Loucy (cell line): ENCODE results near the gene TWNK.

ENCODE experiments used
- H2AFZ ChIP-seq: fragments of 200-600 bp; sonication (generic); 2 replicates; pipeline ENCODE4 v1.6.0; 2016; ENCODE audit warnings: antibody characterized with exemption, mild to moderate bottlenecking, low read length, moderate library complexity
- H3F3A ChIP-seq: fragments of 200-600 bp; 2 replicates; pipeline ENCODE4 v1.6.0; 2016; ENCODE audit warnings: antibody characterized with exemption, low read depth, mild to moderate bottlenecking
- H3K27me3 ChIP-seq: fragments of 200-600 bp; sonication (generic); 2 replicates; pipeline ENCODE4 v1.6.1; 2014; ENCODE audit warnings: low read length, mild to moderate bottlenecking; ENCODE audit not compliant: insufficient read depth, poor library complexity, severe bottlenecking
- H3K36me3 ChIP-seq: fragments of 200-600 bp; sonication (generic); 2 replicates; pipeline ENCODE4 v1.6.1; 2016; ENCODE audit warnings: low read length; ENCODE audit not compliant: insufficient read depth
- H3K4me1 ChIP-seq: fragments of 200-600 bp; sonication (generic); 2 replicates; pipeline ENCODE4 v1.5.1; 2014; ENCODE audit warnings: low read length, mild to moderate bottlenecking; ENCODE audit not compliant: insufficient read depth, poor library complexity, severe bottlenecking
- H3K4me2 ChIP-seq: fragments of 200-600 bp; sonication (generic); 2 replicates; pipeline ENCODE4 v1.6.0; 2014; ENCODE audit warnings: antibody characterized with exemption, low read length, low read depth, mild to moderate bottlenecking; ENCODE audit not compliant: poor library complexity, severe bottlenecking
- H3K4me3 ChIP-seq: fragments of 200-600 bp; sonication (generic); 2 replicates; pipeline ENCODE4 v1.5.1; 2014; ENCODE audit warnings: low read length, mild to moderate bottlenecking, mixed read lengths; ENCODE audit not compliant: poor library complexity, severe bottlenecking
- H3K79me2 ChIP-seq: fragments of 200-600 bp; sonication (generic); 2 replicates; pipeline ENCODE4 v1.6.1; 2014; ENCODE audit warnings: low read length; ENCODE audit not compliant: insufficient read depth
- H3K9ac ChIP-seq: fragments of 200-600 bp; sonication (generic); 2 replicates; pipeline ENCODE4 v1.6.0; 2014; ENCODE audit warnings: mild to moderate bottlenecking, low read depth, low read length, moderate library complexity; ENCODE audit not compliant: poor library complexity, severe bottlenecking
- H3K9me2 ChIP-seq: fragments of 200-600 bp; sonication (generic); replicated peaks from 2 replicates; pipeline ENCODE4 v1.6.1; 2016; ENCODE audit warnings: low read depth, low read length, mixed read lengths
- H3K9me3 ChIP-seq: fragments of 200-600 bp; sonication (generic); 2 replicates; pipeline ENCODE4 v1.6.1; 2014; ENCODE audit warnings: mild to moderate bottlenecking, antibody characterized with exemption, low read length, low read depth; ENCODE audit not compliant: insufficient read depth
- H4K20me1 ChIP-seq: fragments of 200-600 bp; sonication (generic); 2 replicates; pipeline ENCODE4 v1.6.0; 2014; ENCODE audit warnings: antibody characterized with exemption, low read length, mild to moderate bottlenecking; ENCODE audit not compliant: insufficient read depth, poor library complexity, severe bottlenecking
- CTCF ChIP-seq: fragments of 200-600 bp; sonication (generic); conservative IDR thresholded peaks from 2 replicates; pipeline ENCODE4 v1.5.1; 2014; ENCODE audit warnings: mild to moderate bottlenecking, antibody characterized with exemption, low read length
- EZH2phosphoT487 ChIP-seq: fragments of 200-600 bp; IDR thresholded peaks from 2 replicates; pipeline ENCODE4 v1.6.1; 2018; ENCODE audit warnings: antibody characterized with exemption, mild to moderate bottlenecking, moderate library complexity, borderline replicate concordance

Gene TWNK

GRCh38 chr10:100960251-100960650 is 27.1 kb upstream of the TWNK start:
- TF ChIP-seq CTCF, result no peak
- TF ChIP-seq EZH2phosphoT487, result no peak
- no peaks in the 10 kb centered on the region for H3K9me3 ChIP-seq
- H4K20me1 ChIP-seq, result no peaks in the 10 kb centered on the region
- H3K9me2 ChIP-seq, result no peaks in the 10 kb centered on the region
- H3F3A ChIP-seq, result no peaks in the 10 kb centered on the region
- H3K79me2 ChIP-seq, result no peaks in the 10 kb centered on the region
- no peak overlapping the region for H3K9ac ChIP-seq
- no peak overlapping the region for H3K4me3 ChIP-seq
- H2AFZ ChIP-seq, result no peak overlapping the region
- no peaks in the 10 kb centered on the region for H3K27me3 ChIP-seq
- no peaks in the 10 kb centered on the region for H3K4me1 ChIP-seq
- peaks cover 72% of the 10 kb centered on the region for H3K36me3 ChIP-seq
- H3K4me2 ChIP-seq, result no peak overlapping the region

GRCh38 chr10:100962351-100963080 is 24.8 kb upstream of the TWNK start:
- TF ChIP-seq CTCF (no peak), EZH2phosphoT487 (no peak)
- Histone ChIP-seq H3K4me3 (no peak overlapping the region), H3K79me2 (no peaks in the 10 kb centered on the region), H4K20me1 (no peaks in the 10 kb centered on the region), H3K27me3 (no peaks in the 10 kb centered on the region), H2AFZ (no peak overlapping the region), H3K9me3 (no peaks in the 10 kb centered on the region), H3K4me2 (no peak overlapping the region), H3K4me1 (no peaks in the 10 kb centered on the region), H3K36me3 (peaks cover 61% of the 10 kb centered on the region), H3F3A (no peaks in the 10 kb centered on the region), H3K9ac (no peak overlapping the region), H3K9me2 (no peaks in the 10 kb centered on the region)

GRCh38 chr10:100963826-100964225 is 23.5 kb upstream of the TWNK start:
- H3K9ac ChIP-seq, result no peak overlapping the region
- TF ChIP-seq CTCF, result no peak
- no peak for TF ChIP-seq EZH2phosphoT487
- H3K4me3 ChIP-seq, result no peak overlapping the region
- no peaks in the 10 kb centered on the region for H3F3A ChIP-seq
- no peak overlapping the region for H2AFZ ChIP-seq
- no peaks in the 10 kb centered on the region for H3K9me2 ChIP-seq
- no peaks in the 10 kb centered on the region for H3K9me3 ChIP-seq
- peaks cover 51% of the 10 kb centered on the region for H3K36me3 ChIP-seq
- H3K27me3 ChIP-seq, result no peaks in the 10 kb centered on the region
- no peaks in the 10 kb centered on the region for H4K20me1 ChIP-seq
- H3K4me2 ChIP-seq, result no peak overlapping the region
- H3K79me2 ChIP-seq, result no peaks in the 10 kb centered on the region
- peaks cover 3% of the 10 kb centered on the region for H3K4me1 ChIP-seq
